ENCODE measurements around the gene AOPEP.

- TF ChIP-seq CTCF (conservative IDR thresholded peaks at IDR 0.05 in 1 of 2, IDR thresholded peaks at IDR 0.05 in 1 of 2; ENCODE audit: extremely low read depth in 1 of 2, insufficient read depth in 1 of 2, low read depth in 1 of 2, low read length in 2 of 2) (no peak), EZH2 (IDR thresholded peaks at IDR 0.05; ENCODE audit: borderline replicate concordance, low read length) (no peak)
Observed at GRCh38 chr9:94788570-94789105, 62.1 kb downstream of the AOPEP start.

Measured in mammary epithelial cell (primary cell).